AG09319 (cell line): ENCODE measurements around the gene GABRA1.

Source experiments
- DNase-seq: peaks from one replicate; pipeline ENCODE4 v3.0.0-alpha.2; 2010; ENCODE audit warnings: low read depth; ENCODE audit errors: extremely low read depth
- CTCF ChIP-seq: IDR thresholded peaks from 2 replicates; pipeline ENCODE4 v1.5.1; 2011; ENCODE audit warnings: low read depth, mild to moderate bottlenecking, inconsistent platforms, low read length, moderate library complexity

GABRA1 gene

GRCh38 chr5:161946911-161947310, 99.0 kb downstream of the GABRA1 start:
- no peak for TF ChIP-seq CTCF
- no peak for DNase-seq
